DOHH2 (cell line): ENCODE results near the gene AP1S3.

ENCODE experiments used
- CTCF ChIP-seq: fragments of 200-600 bp; sonication (generic); IDR thresholded peaks from one replicate; pipeline ENCODE4 v1.5.1; 2014; ENCODE audit warnings: antibody characterized with exemption, mild to moderate bottlenecking, low read depth, low read length; ENCODE audit not compliant: poor library complexity, severe bottlenecking
- EZH2phosphoT487 ChIP-seq: fragments of 200-600 bp; sonication (generic); IDR thresholded peaks from 2 replicates; pipeline ENCODE4 v1.6.1; 2017; ENCODE audit warnings: borderline replicate concordance, mild to moderate bottlenecking, antibody characterized with exemption, low read length, moderate library complexity, mixed read lengths

- TF ChIP-seq CTCF (no peak), EZH2phosphoT487 (no peak)
These were observed 36.5 kb downstream of the AP1S3 start for GRCh38 chr2:223800908-223801307.
